Measurements from ENCODE around the gene TGM2.

TGM2 gene

DNA sequence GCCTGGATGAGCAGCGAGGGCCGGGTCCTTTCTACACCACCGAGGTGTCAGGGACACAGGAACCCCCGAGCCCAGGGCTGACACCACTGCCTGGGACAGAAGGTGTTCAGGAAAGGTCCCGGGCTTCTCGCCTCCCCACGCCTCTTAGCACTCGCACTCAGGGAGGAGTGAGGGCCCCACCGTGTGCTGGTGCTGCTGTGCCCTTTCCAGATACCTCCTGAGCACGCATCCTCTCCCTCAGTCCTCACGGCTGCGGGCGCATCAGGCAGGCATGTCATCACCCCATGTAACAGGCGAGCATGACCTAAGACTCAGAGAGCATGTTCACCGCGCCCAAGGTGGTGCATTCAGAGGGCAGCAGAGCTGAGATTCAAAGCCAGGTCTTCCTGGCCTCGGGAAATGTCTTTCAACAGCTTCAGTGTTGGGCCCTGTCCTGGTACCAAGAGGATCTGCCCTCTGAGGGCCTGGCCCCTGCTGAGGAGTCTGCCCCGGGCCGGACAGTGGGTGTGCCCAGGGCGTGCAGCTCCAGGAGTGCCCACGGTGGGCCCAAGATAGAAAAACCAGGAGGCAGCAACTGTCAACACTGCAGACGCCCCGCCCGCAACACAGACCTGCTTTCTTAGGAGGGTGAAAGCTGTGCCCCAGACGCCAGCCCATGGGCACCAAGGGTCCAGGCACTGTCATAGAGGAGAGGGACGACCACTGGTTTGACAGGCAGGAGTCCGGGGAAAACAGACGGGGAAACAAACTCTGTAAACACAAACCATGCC, 29.2 kb downstream of the TGM2 start:
- Histone ChIP-seq H3K27ac (ENCODE audit: low read length) (no peak overlapping the region), H3K9me3 (replicated peaks; ENCODE audit: insufficient read depth, low read length) (no peaks in the 10 kb centered on the region), H3K9ac (ENCODE audit: low read length) (no peak overlapping the region), H3F3A (ENCODE audit: insufficient read depth, low read length) (no peaks in the 10 kb centered on the region), H3K4me3 (ENCODE audit: low read length) (no peak overlapping the region), H3K36me3 (replicated peaks; ENCODE audit: insufficient read depth, low read length) (no peaks in the 10 kb centered on the region), H3K79me2 (ENCODE audit: low read length) (no peaks in the 10 kb centered on the region), H3K4me2 (ENCODE audit: low read depth, low read length) (no peak overlapping the region), H3K4me1 (ENCODE audit: low read length) (no peaks in the 10 kb centered on the region), H2AFZ (ENCODE audit: low read length) (no peak overlapping the region), H3K9me2 (replicated peaks; ENCODE audit: insufficient read depth, low read length) (no peaks in the 10 kb centered on the region), H4K20me1 (ENCODE audit: insufficient read depth, low read length) (no peaks in the 10 kb centered on the region), H3K27me3 (replicated peaks; ENCODE audit: insufficient read depth, low read length) (no peaks in the 10 kb centered on the region)
- DNase-seq: no peak
- TF ChIP-seq, protein P1, sequence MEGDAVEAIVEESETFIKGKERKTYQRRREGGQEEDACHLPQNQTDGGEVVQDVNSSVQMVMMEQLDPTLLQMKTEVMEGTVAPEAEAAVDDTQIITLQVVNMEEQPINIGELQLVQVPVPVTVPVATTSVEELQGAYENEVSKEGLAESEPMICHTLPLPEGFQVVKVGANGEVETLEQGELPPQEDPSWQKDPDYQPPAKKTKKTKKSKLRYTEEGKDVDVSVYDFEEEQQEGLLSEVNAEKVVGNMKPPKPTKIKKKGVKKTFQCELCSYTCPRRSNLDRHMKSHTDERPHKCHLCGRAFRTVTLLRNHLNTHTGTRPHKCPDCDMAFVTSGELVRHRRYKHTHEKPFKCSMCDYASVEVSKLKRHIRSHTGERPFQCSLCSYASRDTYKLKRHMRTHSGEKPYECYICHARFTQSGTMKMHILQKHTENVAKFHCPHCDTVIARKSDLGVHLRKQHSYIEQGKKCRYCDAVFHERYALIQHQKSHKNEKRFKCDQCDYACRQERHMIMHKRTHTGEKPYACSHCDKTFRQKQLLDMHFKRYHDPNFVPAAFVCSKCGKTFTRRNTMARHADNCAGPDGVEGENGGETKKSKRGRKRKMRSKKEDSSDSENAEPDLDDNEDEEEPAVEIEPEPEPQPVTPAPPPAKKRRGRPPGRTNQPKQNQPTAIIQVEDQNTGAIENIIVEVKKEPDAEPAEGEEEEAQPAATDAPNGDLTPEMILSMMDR (IDR thresholded peaks at IDR 0.05; ENCODE audit: low read length): no peak
- TF ChIP-seq EZH2 (optimal IDR thresholded peaks at IDR 0.05; ENCODE audit: low read depth, low read length) (no peak), EZH2phosphoT487 (IDR thresholded peaks at IDR 0.05; ENCODE audit: low read length) (no peak)

DNA sequence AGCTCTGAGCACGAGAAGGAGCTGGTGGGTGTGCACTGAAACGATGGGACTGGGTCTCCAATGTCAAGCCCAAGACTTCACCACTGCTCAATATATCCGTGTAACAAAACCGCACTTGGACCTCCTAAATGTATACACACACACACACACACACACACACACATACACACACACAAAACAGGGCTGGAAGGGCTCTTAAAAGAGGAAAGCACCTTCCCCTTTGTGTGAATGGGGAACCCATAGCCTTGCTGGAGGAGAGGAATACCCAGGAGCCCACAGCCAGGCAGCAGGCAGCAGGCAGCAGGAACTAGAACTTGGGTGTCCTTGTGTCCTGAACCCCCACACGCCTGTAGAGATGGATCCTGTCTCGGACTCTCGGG, 29.8 kb downstream of the TGM2 start:
- H3K4me2 ChIP-seq (ENCODE audit: low read depth, low read length): no peak overlapping the region
- TF ChIP-seq EZH2 (optimal IDR thresholded peaks at IDR 0.05; ENCODE audit: low read depth, low read length): no peak
- TF ChIP-seq, protein P1 (IDR thresholded peaks at IDR 0.05; ENCODE audit: low read length): no peak
- TF ChIP-seq EZH2phosphoT487 (IDR thresholded peaks at IDR 0.05; ENCODE audit: low read length): no peak

DNA sequence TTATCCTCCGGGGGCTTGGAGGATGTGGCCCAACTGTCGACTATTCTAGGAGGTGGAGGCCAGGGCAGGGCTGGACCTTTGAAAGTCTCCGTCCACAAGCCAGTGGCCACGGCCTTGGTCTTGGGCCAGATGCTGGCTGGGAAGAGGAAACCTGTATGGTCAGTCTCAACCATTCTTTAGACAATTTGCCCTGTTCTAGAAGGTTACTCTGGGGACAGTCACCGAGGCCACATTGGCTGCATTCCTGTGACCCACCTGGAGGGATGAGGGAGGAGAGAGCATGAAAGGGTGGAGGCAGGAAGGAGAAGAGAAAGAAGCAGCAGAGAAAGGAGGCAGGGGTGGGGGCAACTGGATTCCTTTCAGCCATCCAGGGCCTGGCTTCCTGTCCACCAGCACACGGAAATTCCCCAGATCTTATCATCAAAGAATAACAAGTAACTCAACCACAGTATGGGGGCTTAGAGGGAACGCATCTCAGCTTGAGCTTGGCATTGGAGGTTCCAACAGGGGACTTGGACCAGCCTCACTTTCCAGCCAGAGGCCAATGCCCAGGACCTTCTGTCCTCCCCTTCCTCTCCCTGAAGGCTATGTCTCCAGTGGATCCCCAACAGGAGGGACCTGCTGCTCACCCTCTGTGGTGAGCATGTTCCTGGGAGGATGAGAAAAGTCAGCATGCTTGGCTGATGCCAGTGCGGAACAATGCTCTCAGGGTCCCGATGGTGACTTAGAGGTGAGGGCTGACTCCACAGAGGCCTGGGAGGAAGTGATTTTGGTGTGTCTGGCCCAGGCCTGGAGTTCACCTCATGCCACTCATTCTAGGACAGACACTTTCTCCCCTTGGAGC, 30.4 kb downstream of the TGM2 start:
- Histone ChIP-seq H4K20me1 (ENCODE audit: insufficient read depth, low read length) (no peaks in the 10 kb centered on the region), H3F3A (ENCODE audit: insufficient read depth, low read length) (no peaks in the 10 kb centered on the region), H3K79me2 (ENCODE audit: low read length) (no peaks in the 10 kb centered on the region), H2AFZ (ENCODE audit: low read length) (no peak overlapping the region), H3K4me3 (ENCODE audit: low read length) (no peak overlapping the region), H3K4me1 (ENCODE audit: low read length) (no peaks in the 10 kb centered on the region), H3K4me2 (ENCODE audit: low read depth, low read length) (no peak overlapping the region), H3K27ac (ENCODE audit: low read length) (no peak overlapping the region), H3K9ac (ENCODE audit: low read length) (no peak overlapping the region), H3K9me2 (replicated peaks; ENCODE audit: insufficient read depth, low read length) (no peaks in the 10 kb centered on the region), H3K27me3 (replicated peaks; ENCODE audit: insufficient read depth, low read length) (no peaks in the 10 kb centered on the region), H3K9me3 (replicated peaks; ENCODE audit: insufficient read depth, low read length) (no peaks in the 10 kb centered on the region), H3K36me3 (replicated peaks; ENCODE audit: insufficient read depth, low read length) (no peaks in the 10 kb centered on the region)
- TF ChIP-seq EZH2 (optimal IDR thresholded peaks at IDR 0.05; ENCODE audit: low read depth, low read length): no peak
- TF ChIP-seq EZH2phosphoT487 (IDR thresholded peaks at IDR 0.05; ENCODE audit: low read length): no peak
- TF ChIP-seq, protein P1 (IDR thresholded peaks at IDR 0.05; ENCODE audit: low read length): no peak
- no peak for DNase-seq

More for the DNA sequence above, 29.8 kb downstream of the TGM2 start:
- Histone ChIP-seq H2AFZ (ENCODE audit: low read length) (no peak overlapping the region), H3K9ac (ENCODE audit: low read length) (no peak overlapping the region), H3K79me2 (ENCODE audit: low read length) (no peaks in the 10 kb centered on the region), H3F3A (ENCODE audit: insufficient read depth, low read length) (no peaks in the 10 kb centered on the region), H3K9me2 (replicated peaks; ENCODE audit: insufficient read depth, low read length) (no peaks in the 10 kb centered on the region), H3K36me3 (replicated peaks; ENCODE audit: insufficient read depth, low read length) (no peaks in the 10 kb centered on the region), H3K9me3 (replicated peaks; ENCODE audit: insufficient read depth, low read length) (no peaks in the 10 kb centered on the region), H3K27ac (ENCODE audit: low read length) (no peak overlapping the region), H3K27me3 (replicated peaks; ENCODE audit: insufficient read depth, low read length) (no peaks in the 10 kb centered on the region), H3K4me3 (ENCODE audit: low read length) (no peak overlapping the region), H4K20me1 (ENCODE audit: insufficient read depth, low read length) (no peaks in the 10 kb centered on the region), H3K4me1 (ENCODE audit: low read length) (no peaks in the 10 kb centered on the region)
- no peak for DNase-seq
